Middle frontal gyrus (tissue), 1 donor: ENCODE results near the gene PRKCD.

Source experiments
- DNase-seq: peaks from one replicate; pipeline ENCODE4 v3.0.0-alpha.2; 2015; ENCODE audit warnings: low spot score; ENCODE audit errors: extremely low spot score

PRKCD gene

DNA sequence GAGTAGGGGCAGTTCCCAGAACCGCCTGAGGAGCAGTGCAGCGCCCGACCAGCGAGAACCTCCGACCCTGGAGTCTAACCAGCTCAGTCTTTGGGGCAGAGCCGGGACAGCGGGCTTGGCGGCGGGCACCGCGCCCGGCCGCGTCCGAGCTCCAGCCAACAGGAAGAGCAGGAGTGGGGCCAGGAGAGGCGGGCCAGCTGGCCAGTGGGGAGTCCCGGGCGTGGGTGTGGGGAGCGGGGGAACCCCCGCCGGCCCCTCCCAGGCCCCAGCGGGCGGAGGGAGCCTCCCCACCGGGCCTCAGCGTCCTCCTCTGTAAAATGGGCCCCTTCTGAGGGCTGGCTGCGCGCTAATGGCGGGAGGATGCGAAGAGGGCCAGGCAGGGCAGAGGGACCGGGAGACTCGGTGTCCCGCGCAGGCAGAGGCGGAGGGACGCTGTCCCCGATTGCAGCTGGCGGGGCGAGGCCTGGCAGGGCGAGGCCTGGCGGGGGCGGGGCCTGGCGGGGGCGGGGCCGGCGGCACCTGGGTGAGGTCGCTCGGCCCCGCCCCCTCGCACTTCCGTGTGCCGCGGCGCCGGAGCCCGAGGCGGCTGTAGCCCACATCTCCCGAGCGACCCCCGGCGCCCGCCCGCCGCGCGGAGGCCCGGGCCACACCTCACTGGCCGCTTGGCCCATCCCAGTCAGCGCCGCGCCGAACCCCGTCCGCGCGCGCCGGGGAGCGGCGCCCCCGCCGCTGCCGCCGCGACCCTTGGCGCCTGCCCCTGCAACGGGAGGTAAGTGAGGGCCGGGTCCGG, at the start of gene PRKCD:
Gene PRKCD, plus strand, starts transcription at position 550 of the 790 bp plus-strand sequence. CDS start 17,214 bp downstream, outside the sequence.
- peak; percentile 55 for DNase-seq

- no peak for DNase-seq
These were observed 49.2 kb upstream of the PRKCD start for GRCh38 chr3:53111822-53112221.

DNA sequence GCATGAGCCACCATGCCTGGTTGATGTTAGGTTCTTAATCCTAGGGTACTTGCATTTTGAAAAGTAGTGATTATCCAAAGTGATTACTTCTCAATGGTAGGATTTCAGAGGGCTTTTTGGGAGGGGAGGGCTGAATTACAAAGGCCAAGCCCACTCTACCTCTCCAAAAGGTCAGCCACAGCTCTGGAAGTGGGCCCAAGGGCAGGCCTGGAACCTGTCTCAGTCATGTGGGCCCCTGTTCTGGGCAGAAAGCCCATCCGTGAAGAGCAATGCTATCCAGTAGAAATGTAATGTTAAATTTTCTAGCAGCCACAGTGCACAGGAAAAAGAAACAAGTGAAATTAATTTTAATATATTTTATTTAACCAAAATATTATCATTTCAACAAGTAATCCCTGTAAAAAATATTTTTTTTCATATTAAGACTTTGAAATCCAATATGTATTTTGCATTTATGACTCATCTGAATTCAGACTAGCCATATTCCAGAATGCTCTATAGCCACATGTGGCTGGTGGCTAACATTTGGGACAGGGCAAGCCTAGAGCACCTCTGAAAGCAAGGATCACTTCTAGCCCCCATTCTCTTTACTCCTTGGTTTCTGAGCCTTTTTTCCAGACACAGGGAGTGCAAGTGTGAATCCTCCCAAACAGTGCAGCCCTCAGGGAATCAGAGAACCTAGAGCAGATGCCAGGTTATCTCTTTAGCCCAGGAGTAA, 47.6 kb upstream of the PRKCD start:
- DNase-seq = no peak

DNA sequence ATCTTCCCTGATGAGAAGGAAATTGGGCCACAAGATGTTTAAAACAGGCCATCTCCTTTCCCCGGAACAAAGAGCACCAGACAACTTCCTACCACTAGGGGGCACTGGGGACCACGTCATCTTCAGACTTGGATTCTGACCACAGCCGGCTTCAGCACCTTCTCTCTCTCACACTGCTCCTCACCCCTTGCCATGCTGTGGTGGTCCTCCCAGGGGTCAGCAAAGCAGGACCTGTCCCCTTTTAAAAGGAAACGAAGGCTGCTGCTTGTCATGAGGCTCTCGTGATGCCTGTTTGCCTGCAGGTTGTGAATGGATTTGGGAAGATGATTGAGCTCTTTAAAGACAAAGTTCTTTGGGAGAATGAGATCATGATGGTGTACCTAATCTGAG, 47.0 kb upstream of the PRKCD start:
- DNase-seq = peak; percentile 72

DNA sequence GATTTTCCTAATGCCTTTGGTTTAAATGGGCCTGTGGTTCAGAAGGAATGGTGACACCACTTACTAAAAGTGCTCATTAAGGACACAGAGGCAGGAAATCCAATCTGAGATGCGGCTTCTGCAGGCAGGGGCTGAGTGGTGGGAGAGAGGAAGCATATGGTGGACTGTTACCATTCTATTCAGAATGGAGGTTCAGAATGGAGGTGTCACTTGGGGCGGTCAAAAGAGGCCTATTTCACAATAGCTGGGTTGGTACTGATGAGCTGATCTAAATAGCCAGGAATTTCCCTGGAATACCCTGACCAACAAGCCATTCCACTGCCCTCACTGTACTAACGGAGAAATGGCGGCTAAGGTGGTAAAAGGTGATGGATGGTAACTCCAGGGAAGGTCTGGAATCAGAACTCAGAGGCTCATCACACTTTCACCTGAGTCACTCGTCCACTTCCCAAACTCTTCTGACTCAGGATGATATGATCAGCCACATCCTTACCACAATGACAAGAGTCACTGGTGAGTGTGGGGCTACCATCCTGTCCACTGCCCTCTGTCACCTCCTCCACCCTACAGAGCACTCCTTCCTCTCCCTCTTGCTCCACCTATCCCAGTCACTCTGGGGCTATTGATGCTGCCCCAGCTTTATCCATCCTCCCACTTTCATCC, 46.5 kb upstream of the PRKCD start:
- DNase-seq = no peak

DNA sequence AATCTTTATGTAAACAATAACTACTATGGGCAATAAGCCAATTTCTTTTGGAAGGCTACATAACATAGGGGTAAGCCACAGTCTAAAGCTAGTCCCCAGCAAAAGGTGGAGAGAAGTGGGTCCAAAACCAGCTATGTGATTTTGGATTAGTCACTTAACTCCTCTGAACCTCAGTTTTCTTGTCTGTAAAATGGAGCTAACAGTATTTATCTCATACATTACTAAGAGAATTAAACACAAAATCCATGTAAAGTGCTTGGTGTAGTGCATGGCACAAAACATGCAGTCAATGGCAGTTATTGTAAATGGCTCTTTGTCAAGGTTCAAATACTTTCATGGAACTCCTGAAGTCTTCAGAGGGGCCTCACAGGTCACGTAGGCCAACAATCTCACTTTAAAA, 44.1 kb upstream of the PRKCD start:
- DNase-seq = no peak

DNA sequence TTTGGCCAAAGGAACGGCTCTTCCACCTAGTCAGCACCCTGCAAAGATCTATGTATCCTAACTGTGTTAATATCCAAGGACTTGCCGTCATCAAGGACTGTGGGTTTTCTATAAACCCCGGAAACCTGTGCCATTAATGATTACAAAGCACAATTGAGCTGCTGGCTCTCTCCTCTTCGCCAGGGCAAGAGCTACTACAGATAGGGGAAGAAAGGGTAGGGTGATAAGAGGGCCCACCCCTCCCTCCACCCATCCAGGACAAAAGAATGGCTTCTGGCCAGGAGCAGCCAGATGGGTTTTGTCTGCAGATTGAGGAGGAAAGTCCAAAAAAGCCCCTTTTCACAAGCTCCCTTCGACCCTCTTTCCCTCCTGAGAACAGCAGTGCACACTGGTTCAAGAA, 40.7 kb upstream of the PRKCD start:
- no peak for DNase-seq

DNA sequence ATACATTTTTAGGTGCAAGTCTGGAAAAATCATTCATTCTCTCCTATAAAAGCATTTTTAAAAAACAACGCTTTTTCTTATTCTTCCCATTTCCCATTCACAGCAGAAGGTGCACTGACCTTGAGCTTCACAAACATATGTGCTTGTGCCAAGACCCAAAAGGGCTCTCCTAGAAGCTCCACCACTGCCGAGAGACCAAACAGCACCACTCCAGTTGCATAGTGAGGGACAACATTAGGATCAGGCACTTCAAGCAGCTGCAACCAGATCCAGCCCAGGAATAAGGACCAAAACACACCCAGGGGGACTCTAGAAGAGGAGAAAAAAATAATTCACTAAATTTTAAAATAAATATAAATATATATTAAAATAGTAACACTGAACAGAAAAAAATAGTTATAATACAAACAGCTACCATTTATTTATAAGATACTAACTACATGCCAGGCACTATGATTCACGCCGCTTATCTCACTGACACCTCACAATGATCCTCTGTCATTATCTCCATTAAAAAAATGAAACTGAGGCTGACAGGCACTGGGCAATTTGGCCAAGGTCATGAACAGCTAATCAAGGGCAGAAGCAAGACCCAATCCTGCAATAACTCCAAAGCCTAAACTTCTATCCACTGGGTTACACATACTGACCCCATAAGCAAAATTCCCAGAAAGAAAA, 38.6 kb upstream of the PRKCD start:
- no peak for DNase-seq

- no peak for DNase-seq
These were observed 38.1 kb upstream of the PRKCD start for GRCh38 chr3:53122933-53123305.

- DNase-seq = no peak
These were observed 37.5 kb upstream of the PRKCD start for GRCh38 chr3:53123510-53123909.

- DNase-seq = no peak
These were observed 37.1 kb upstream of the PRKCD start for GRCh38 chr3:53123953-53124352.

DNA sequence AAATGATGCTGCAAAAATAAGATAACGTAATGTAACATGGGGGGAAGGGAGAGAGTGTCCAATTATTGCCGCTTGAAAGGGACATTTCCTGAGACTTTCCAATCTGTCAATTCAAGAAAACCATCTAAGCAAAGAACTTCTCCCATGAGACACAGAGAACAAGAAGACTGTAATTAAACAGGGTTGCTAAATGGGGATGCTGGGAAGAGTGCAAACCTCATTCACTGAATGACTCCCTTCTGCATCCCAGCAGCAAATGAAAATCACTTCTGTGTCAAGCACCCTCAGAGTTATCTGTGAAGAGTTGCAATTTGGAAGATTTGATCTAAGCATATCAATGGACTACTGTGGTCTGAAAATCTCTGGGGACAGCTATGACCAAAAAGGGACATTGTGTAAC, 34.4 kb upstream of the PRKCD start:
- DNase-seq = no peak

DNA sequence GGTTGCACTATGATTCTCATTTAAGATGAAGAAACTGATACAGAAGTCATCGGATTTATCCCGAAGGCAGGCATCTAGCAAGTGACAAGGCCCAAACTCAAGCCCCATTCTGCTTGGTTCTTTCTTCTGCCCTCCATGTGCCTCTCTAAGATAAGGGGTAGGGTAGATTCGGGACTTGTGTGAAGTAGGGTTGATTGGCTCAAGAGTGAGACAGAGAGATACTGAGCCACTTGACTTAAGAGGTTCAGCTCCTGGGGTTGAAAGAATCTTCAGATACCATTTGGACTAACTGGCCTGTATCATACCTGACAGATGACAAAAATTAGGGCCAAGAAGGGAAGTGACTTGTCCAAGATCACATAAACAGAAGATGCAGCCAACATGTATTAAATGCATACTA, 31.7 kb upstream of the PRKCD start:
- DNase-seq = no peak

DNA sequence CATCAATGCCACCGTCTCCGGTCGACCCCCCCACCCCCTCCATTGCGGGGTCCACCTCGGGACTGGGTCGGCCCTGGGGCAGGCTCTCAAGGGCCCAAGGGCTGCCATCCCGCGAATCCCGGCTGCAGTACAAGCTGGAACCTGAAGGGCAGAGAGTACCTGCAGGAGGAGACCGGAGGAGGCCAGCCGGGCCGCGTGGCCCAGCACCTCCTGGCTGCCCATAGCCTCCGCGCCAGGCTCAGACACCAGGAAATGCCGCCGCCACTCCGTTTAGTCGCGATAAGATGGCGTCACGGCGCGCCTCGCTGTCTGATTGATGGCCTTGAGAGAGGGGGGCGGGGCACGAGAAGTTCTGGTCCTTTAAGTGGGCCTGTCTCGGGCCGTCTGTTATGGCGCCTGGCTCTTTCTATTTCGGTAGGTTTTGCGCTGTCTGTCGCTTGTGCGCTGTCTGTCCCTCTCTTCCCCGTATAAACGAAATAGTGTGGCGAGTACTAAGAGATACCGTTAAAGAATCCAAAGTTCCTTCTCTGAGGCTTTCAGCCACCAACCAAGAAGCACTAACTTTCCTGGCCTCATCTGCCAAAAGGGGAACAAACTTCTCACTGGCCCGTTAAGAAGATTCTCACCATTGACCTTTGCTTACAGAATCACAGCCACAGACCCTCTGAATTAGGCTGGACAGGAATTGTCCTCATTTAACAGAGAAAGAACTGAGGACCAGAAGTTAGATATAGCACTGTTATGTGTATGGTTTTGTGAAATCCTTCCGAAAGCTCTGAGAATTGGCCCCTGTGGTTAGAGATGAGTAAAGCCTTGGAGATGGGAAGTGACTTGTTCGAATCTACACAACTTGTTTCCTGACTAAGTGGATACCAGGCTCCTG, 30.6 kb upstream of the PRKCD start, which contains the start of gene RFT1:
Gene RFT1, minus strand, starts transcription at position 257 of the 883 bp plus-strand sequence. Its CDS starts 35 bp downstream, at position 222.
- peak; percentile 90 for DNase-seq

DNA sequence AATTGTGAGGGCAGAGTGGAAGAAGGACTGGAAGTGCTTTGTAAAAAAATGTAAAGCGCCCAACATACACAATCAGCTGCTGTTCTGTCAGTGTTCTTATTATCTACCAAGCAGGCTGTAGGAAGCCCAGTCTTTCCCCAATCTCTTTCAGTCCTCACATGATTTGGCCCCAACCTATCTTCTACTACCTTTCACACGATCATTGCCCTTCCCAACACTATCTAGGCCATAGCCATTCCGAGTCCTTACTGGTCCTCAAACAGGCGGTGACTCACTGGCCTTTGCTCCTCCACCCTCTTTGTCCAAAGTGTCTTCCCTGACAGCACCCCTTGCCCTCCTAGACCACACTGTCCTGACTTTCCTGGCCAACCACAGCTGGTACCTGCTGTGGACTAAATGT, 29.9 kb upstream of the PRKCD start:
- DNase-seq = no peak

DNA sequence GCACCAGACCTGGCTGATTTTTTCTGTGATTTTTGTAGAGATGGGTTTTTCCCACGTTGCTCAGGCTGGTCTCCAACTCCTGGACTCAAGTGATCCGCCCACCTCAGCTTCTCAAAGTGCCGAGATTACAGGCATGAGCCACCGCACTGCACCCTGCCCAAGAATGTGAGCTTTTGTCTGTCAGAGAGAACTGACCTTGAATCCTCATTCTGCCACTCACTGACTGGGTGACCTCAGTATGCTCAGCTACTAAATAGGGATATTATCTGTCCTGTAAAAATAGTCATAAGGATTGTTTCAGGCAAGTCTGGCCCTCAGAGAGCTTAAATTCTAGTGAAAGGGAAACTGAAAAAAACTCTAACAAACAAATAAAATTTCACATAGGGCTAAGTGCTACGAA, 28.7 kb upstream of the PRKCD start:
- DNase-seq = no peak

DNA sequence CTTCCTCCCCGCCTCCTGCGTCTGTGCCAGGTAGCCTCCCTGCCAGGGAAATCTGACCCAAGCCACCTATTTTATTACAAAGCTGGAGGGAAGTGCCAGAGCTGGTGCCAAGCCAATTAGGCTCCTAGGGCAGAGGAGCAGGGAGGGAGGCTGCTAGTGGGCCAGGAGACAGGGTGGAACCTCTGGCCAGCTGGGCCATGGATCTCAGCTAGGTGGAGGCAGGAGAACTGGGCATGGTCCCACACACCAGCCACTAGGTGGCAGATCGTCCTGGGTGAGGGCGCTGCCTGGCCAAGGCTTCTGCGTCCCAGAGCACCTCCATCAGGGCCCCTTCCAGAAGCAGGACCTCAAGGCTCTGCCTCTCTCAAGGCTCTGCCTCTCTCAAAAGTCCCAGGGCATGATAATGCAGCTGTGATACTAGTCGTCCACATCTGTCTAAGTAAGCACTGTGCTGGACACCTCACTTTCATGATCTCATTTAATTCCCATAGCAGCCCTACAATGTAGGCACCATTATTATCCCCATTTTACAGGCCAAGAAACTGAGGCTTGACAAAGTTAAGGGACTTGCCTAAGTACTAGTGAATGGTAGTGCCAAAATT, 26.3 kb upstream of the PRKCD start:
- no peak for DNase-seq

DNA sequence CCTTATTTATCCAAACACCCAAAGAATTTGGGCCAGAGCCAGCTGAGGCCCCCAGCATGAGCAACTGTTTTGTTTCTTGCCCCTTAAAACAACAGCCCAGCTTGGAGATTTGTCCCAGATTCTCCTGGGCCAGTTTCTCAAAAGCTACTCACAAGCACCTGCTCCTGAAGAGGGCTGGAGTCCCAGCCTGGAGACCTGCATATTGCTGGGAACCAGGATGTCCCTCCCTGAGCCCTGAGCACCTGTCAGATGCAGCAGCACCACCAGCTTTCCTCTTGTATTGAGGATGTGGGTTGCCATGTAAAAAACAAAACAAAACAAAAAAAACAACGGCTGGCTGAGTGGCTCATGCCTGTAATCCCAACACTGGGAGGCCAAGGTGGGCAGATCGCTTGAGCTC, 23.8 kb upstream of the PRKCD start:
- DNase-seq = no peak

- DNase-seq = no peak
These were observed 23.1 kb upstream of the PRKCD start for GRCh38 chr3:53137835-53138446.
